Mesothelial cell of epicardium (in vitro differentiated cells): ENCODE data around the gene TNNT2. TPM values are rescaled to one million over a fixed set of nuclear protein-coding genes. Genes with fewer than 3 reads are reported as not detected.

ENCODE experiments used
- DNase-seq, 2 experiments: peaks; one replicate each; pipeline ENCODE4 v3.0.0; 2021; ENCODE audit warnings: low spot score in 2 of 2; ENCODE audit not compliant: unreplicated experiment in 2 of 2
- H3K27ac Mint-ChIP-seq: 2 replicates; pipeline ENCODE4 v1.8.0; 2021; ENCODE audit warnings: mixed read lengths
- H3K27me3 Mint-ChIP-seq: 2 replicates; pipeline ENCODE4 v1.8.0; 2021; ENCODE audit warnings: low read depth, mixed read lengths
- H3K36me3 Mint-ChIP-seq: 2 replicates; pipeline ENCODE4 v1.8.0; 2021; ENCODE audit warnings: mixed read lengths
- H3K4me1 Mint-ChIP-seq: 2 replicates; pipeline ENCODE4 v1.8.0; 2021; ENCODE audit warnings: mixed read lengths
- H3K4me3 Mint-ChIP-seq: 2 replicates; pipeline ENCODE4 v1.8.0; 2021; ENCODE audit warnings: mild to moderate bottlenecking, moderate library complexity, mixed read lengths
- H3K9me3 Mint-ChIP-seq: 2 replicates; pipeline ENCODE4 v1.8.0; 2021; ENCODE audit warnings: mixed read lengths
- total RNA-seq: library from RNA; stranded (reverse); gene quantifications from 3 replicates; pipeline ENCODE4 v1.2.1, GENCODE V29; 2021
- TF ChIP-seq, protein P1 (sequence below): fragments of 200-600 bp; sonication (generic); IDR thresholded peaks from one replicate; pipeline ENCODE4 v1.5.0; 2021; ENCODE audit warnings: antibody characterized with exemption; ENCODE audit not compliant: unreplicated experiment

Gene TNNT2
- total RNA-seq, 1 donor from 2014 or later = 37.1 TPM

DNA sequence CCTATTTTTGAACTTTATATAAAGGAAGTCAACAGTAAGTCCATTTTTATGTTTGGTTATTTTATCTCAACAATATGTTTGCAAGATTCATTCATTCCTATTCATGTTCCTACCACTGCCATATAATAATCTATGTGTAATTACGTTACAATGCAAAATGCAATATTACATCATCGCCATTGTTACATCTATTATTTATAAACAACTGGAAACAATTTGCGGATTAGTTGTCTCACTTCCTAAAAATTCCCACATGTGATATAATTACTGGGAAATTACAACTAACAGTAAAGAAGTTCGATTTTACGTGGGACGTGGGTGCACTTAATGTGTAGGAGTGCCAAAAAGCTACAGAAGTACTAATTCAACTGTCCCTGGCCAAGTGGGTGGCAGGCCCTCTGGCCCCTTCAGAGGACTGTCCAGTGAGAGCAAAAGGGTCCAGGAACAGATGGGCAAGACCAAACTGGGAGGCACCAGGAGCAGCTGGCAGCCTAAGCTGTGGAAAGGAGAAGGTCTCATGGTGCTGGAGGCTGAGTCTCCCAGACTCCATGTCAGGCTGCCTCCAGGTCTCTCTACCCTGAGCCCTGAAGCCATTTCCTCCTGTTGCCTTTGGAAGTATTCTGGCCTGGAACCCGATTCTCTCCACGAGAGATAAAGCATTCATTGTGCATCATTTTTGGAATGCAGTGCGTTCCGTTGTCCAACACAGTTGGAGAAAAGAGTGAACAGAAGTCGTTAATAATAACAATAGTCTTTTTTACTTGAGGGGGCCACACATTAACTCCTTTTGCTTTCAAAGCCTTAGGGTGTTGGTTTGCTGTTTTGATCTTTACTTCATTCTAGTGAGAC is 42.9 kb downstream of the TNNT2 start:
- TF ChIP-seq, protein P1, sequence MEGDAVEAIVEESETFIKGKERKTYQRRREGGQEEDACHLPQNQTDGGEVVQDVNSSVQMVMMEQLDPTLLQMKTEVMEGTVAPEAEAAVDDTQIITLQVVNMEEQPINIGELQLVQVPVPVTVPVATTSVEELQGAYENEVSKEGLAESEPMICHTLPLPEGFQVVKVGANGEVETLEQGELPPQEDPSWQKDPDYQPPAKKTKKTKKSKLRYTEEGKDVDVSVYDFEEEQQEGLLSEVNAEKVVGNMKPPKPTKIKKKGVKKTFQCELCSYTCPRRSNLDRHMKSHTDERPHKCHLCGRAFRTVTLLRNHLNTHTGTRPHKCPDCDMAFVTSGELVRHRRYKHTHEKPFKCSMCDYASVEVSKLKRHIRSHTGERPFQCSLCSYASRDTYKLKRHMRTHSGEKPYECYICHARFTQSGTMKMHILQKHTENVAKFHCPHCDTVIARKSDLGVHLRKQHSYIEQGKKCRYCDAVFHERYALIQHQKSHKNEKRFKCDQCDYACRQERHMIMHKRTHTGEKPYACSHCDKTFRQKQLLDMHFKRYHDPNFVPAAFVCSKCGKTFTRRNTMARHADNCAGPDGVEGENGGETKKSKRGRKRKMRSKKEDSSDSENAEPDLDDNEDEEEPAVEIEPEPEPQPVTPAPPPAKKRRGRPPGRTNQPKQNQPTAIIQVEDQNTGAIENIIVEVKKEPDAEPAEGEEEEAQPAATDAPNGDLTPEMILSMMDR = no peak
- peaks cover 2% of the 10 kb centered on the region for H3K27me3 Mint-ChIP-seq
- no peaks in the 10 kb centered on the region for H3K9me3 Mint-ChIP-seq
- no peak overlapping the region for H3K27ac Mint-ChIP-seq
- H3K4me1 Mint-ChIP-seq = no peaks in the 10 kb centered on the region
- no peak overlapping the region for H3K4me3 Mint-ChIP-seq
- no peak for DNase-seq
- H3K36me3 Mint-ChIP-seq = no peaks in the 10 kb centered on the region

GRCh38 chr1:201332616-201333335 is 44.7 kb downstream of the TNNT2 start:
- H3K4me1 Mint-ChIP-seq = no peaks in the 10 kb centered on the region
- TF ChIP-seq, protein P1 = no peak
- H3K9me3 Mint-ChIP-seq = no peaks in the 10 kb centered on the region

DNA sequence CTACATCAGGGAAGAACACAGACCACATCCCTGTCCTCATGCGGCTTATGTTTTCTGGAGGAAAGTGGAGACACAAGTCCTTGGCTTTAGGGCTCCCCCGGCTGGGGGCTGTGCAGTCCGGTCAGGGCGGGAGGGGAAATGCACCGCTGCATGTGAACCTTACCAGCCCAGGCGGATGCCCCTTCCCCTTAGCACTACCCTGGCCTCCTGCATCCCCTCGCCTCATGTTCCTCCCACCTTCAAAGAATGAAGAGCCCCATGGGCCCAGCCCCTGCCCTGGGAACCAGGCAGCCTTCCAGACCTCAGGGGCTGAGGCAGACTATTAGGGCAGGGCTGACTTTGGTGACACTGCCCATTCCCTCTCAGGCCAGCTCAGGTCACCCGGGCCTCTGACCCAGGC is 45.5 kb downstream of the TNNT2 start:
- H3K9me3 Mint-ChIP-seq = no peaks in the 10 kb centered on the region
- H3K4me3 Mint-ChIP-seq = no peak overlapping the region
- H3K36me3 Mint-ChIP-seq = no peaks in the 10 kb centered on the region
- TF ChIP-seq, protein P1 = no peak
- no peaks in the 10 kb centered on the region for H3K4me1 Mint-ChIP-seq
- H3K27me3 Mint-ChIP-seq = peaks cover 5% of the 10 kb centered on the region
- H3K27ac Mint-ChIP-seq = no peak overlapping the region
- DNase-seq = no peak

More at GRCh38 chr1:201332616-201333335, 44.7 kb downstream of the TNNT2 start:
- no peak overlapping the region for H3K27ac Mint-ChIP-seq
- no peak for DNase-seq
- no peak overlapping the region for H3K4me3 Mint-ChIP-seq
- no peaks in the 10 kb centered on the region for H3K36me3 Mint-ChIP-seq
- no peaks in the 10 kb centered on the region for H3K27me3 Mint-ChIP-seq

GRCh38 chr1:201331166-201331565 is 46.3 kb downstream of the TNNT2 start:
- H3K36me3 Mint-ChIP-seq = no peaks in the 10 kb centered on the region
- H3K4me1 Mint-ChIP-seq = no peaks in the 10 kb centered on the region
- TF ChIP-seq, protein P1 = no peak
- H3K4me3 Mint-ChIP-seq = no peak overlapping the region
- peaks cover 13% of the 10 kb centered on the region for H3K27me3 Mint-ChIP-seq
- H3K9me3 Mint-ChIP-seq = no peaks in the 10 kb centered on the region
- no peak for DNase-seq
- no peak overlapping the region for H3K27ac Mint-ChIP-seq

- H3K27ac Mint-ChIP-seq = no peak overlapping the region
- DNase-seq = no peak
- no peaks in the 10 kb centered on the region for H3K36me3 Mint-ChIP-seq
- H3K4me3 Mint-ChIP-seq = no peak overlapping the region
- TF ChIP-seq, protein P1 = no peak
- peaks cover 14% of the 10 kb centered on the region for H3K27me3 Mint-ChIP-seq
- H3K4me1 Mint-ChIP-seq = no peaks in the 10 kb centered on the region
- H3K9me3 Mint-ChIP-seq = no peaks in the 10 kb centered on the region
These were observed 46.9 kb downstream of the TNNT2 start for GRCh38 chr1:201330541-201330940.
